H9 (cell line): Measurements from ENCODE around the gene TTC27. TPM values are rescaled to one million over a fixed set of nuclear protein-coding genes. Genes with fewer than 3 reads are reported as not detected.

Experiments used
- DNase-seq: peaks from one replicate; pipeline ENCODE4 v3.0.0-alpha.2; 2017
- H2AFZ ChIP-seq: one replicate; pipeline ENCODE4 v1.6.1; 2013; ENCODE audit warnings: mild to moderate bottlenecking, low read length, control low read depth, moderate library complexity
- H2AK5ac ChIP-seq: 2 replicates; pipeline ENCODE4 v1.6.1; 2013; ENCODE audit warnings: low read length, control low read depth, mixed read lengths; ENCODE audit not compliant: insufficient read length
- H2BK120ac ChIP-seq: one replicate; pipeline ENCODE4 v1.6.1; 2013; ENCODE audit warnings: low read depth, mild to moderate bottlenecking, low read length, control low read depth, inconsistent platforms; ENCODE audit not compliant: poor library complexity, severe bottlenecking
- H2BK12ac ChIP-seq: 2 replicates; pipeline ENCODE4 v1.6.1; 2013; ENCODE audit warnings: low read length, control low read depth, mixed read lengths, low read depth; ENCODE audit not compliant: insufficient read length
- H2BK15ac ChIP-seq: 2 replicates; pipeline ENCODE4 v1.6.1; 2013; ENCODE audit warnings: low read depth, low read length, control low read depth
- H2BK20ac ChIP-seq: one replicate; pipeline ENCODE4 v1.6.1; 2013; ENCODE audit warnings: low read depth, mild to moderate bottlenecking, low read length, control low read depth, inconsistent platforms; ENCODE audit not compliant: poor library complexity, severe bottlenecking
- H2BK5ac ChIP-seq: 2 replicates; pipeline ENCODE4 v1.6.1; 2013; ENCODE audit warnings: low read length, control low read depth, mixed read lengths; ENCODE audit not compliant: insufficient read length
- H3K14ac ChIP-seq: 2 replicates; pipeline ENCODE4 v1.6.1; 2013; ENCODE audit warnings: low read length, control low read depth; ENCODE audit not compliant: insufficient read depth
- H3K18ac ChIP-seq: 2 replicates; pipeline ENCODE4 v1.6.1; 2013; ENCODE audit warnings: low read depth, mild to moderate bottlenecking, mixed read lengths, low read length, control low read depth; ENCODE audit not compliant: insufficient read length
- H3K23ac ChIP-seq: 2 replicates; pipeline ENCODE4 v1.6.1; 2013; ENCODE audit warnings: low read length, control low read depth, mixed read lengths, low read depth; ENCODE audit not compliant: insufficient read length
- H3K23me2 ChIP-seq: 2 replicates; pipeline ENCODE4 v1.6.1; 2013; ENCODE audit warnings: low read depth, mild to moderate bottlenecking, mixed read lengths, low read length, control low read depth; ENCODE audit not compliant: insufficient read length, poor library complexity, severe bottlenecking
- H3K27ac ChIP-seq: 2 replicates; pipeline ENCODE4 v1.5.1; 2013; ENCODE audit warnings: low read length, control low read depth, mixed read lengths, low read depth; ENCODE audit not compliant: insufficient read length
- H3K27me3 ChIP-seq: 2 replicates; pipeline ENCODE4 v1.6.1; 2013; ENCODE audit warnings: low read length, control low read depth, inconsistent platforms; ENCODE audit not compliant: insufficient read depth
- H3K4ac ChIP-seq: 2 replicates; pipeline ENCODE4 v1.6.1; 2013; ENCODE audit warnings: low read depth, mild to moderate bottlenecking, control low read depth, inconsistent platforms, low read length, moderate library complexity
- H3K4me1 ChIP-seq: 2 replicates; pipeline ENCODE4 v1.6.1; 2013; ENCODE audit warnings: low read length, control low read depth, inconsistent platforms; ENCODE audit not compliant: insufficient read depth
- H3K4me2 ChIP-seq: 2 replicates; pipeline ENCODE4 v1.6.1; 2013; ENCODE audit warnings: low read length, control low read depth, mixed read lengths; ENCODE audit not compliant: insufficient read length, insufficient read depth
- H3K56ac ChIP-seq: 2 replicates; pipeline ENCODE4 v1.6.1; 2013; ENCODE audit warnings: low read depth, mild to moderate bottlenecking, mixed read lengths, low read length, control low read depth; ENCODE audit not compliant: insufficient read length
- H3K79me1 ChIP-seq: 2 replicates; pipeline ENCODE4 v1.6.1; 2013; ENCODE audit warnings: low read depth, mild to moderate bottlenecking, moderate library complexity, low read length, control low read depth, inconsistent platforms; ENCODE audit not compliant: insufficient read depth, poor library complexity, severe bottlenecking
- H3K79me2 ChIP-seq: 2 replicates; pipeline ENCODE4 v1.6.1; 2013; ENCODE audit warnings: low read length, control low read depth, inconsistent platforms; ENCODE audit not compliant: insufficient read depth
- H3K9ac ChIP-seq: 2 replicates; pipeline ENCODE4 v1.6.1; 2013; ENCODE audit warnings: low read length, control low read depth, mixed read lengths; ENCODE audit not compliant: insufficient read length; ENCODE audit errors: extremely low read depth
- H3K9me3 ChIP-seq: one replicate; pipeline ENCODE4 v1.6.1; 2013; ENCODE audit warnings: low read depth, low read length, inconsistent platforms; ENCODE audit not compliant: control insufficient read depth
- H3T11ph ChIP-seq: one replicate; pipeline ENCODE4 v1.6.1; 2013; ENCODE audit warnings: mild to moderate bottlenecking, low read length, control low read depth, inconsistent platforms
- H4K20me1 ChIP-seq: one replicate; pipeline ENCODE4 v1.6.1; 2013; ENCODE audit not compliant: control insufficient read depth, insufficient read length, insufficient read depth
- H4K5ac ChIP-seq: 2 replicates; pipeline ENCODE4 v1.6.1; 2013; ENCODE audit warnings: low read depth, mild to moderate bottlenecking, mixed read lengths, low read length, control low read depth; ENCODE audit not compliant: insufficient read length
- H4K8ac ChIP-seq: replicated peaks from 2 replicates; pipeline ENCODE4 v1.6.1; 2013; ENCODE audit warnings: low read length, control low read depth, mixed read lengths, low read depth; ENCODE audit not compliant: insufficient read length
- H4K91ac ChIP-seq: 2 replicates; pipeline ENCODE4 v1.6.1; 2013; ENCODE audit warnings: low read depth, mild to moderate bottlenecking, moderate library complexity, mixed read lengths, low read length, control low read depth; ENCODE audit not compliant: insufficient read length
- H3K27ac Mint-ChIP-seq, 3 experiments: 2 replicates in 2 of 3; 3 replicates in 1 of 3; pipeline ENCODE4 v1.8.0; 2020 to 2021; ENCODE audit warnings: mixed read lengths in 3 of 3, mild to moderate bottlenecking in 1 of 3, moderate library complexity in 1 of 3
- H3K27me3 Mint-ChIP-seq: 2 replicates; pipeline ENCODE4 v1.8.0; 2021; ENCODE audit warnings: low read depth, mild to moderate bottlenecking, moderate library complexity, mixed read lengths
- H3K36me3 Mint-ChIP-seq, 3 experiments: 2 replicates in 2 of 3; 3 replicates in 1 of 3; pipeline ENCODE4 v1.8.0; 2020 to 2021; ENCODE audit warnings: low read depth in 3 of 3, mixed read lengths in 3 of 3; ENCODE audit not compliant: insufficient read depth in 1 of 3
- H3K4me1 Mint-ChIP-seq, 2 experiments: 2 replicates each; pipeline ENCODE4 v1.8.0; 2020; ENCODE audit warnings: mixed read lengths in 2 of 2
- H3K4me3 Mint-ChIP-seq, 2 experiments: 2 replicates in 1 of 2; 3 replicates in 1 of 2; pipeline ENCODE4 v1.8.0; 2020 to 2021; ENCODE audit warnings: mild to moderate bottlenecking in 2 of 2, mixed read lengths in 2 of 2, moderate library complexity in 1 of 2
- H3K9me3 Mint-ChIP-seq, 2 experiments: 2 replicates in 1 of 2; 3 replicates in 1 of 2; pipeline ENCODE4 v1.8.0; 2020; ENCODE audit warnings: mild to moderate bottlenecking in 2 of 2, mixed read lengths in 2 of 2, moderate library complexity in 1 of 2
- CTCF ChIP-seq: fragments of 200-600 bp; sonication (generic); conservative IDR thresholded peaks from 3 replicates; pipeline ENCODE4 v1.8.0; 2021; ENCODE audit warnings: antibody characterized with exemption, mild to moderate bottlenecking
- WGBS: extraction: QIAGEN DNeasy Blood & Tissue Kit; methylation state at CpG from one replicate; pipeline ENCODE4 v1.1.7; 2013; ENCODE audit warnings: missing lambda C conversion rate, low lambda C conversion rate, mixed read lengths; ENCODE audit not compliant: insufficient read length; ENCODE audit errors: extremely low coverage; 5-methylcytosine and 5-hydroxymethylcytosine counted together
- total RNA-seq: library from RNA; stranded (reverse); gene quantifications from 2 replicates; pipeline ENCODE4 v1.2.1, GENCODE V29; 2021

TTC27 gene
- total RNA-seq, 1 experiment from 2014 or later: 26.0 TPM

DNA sequence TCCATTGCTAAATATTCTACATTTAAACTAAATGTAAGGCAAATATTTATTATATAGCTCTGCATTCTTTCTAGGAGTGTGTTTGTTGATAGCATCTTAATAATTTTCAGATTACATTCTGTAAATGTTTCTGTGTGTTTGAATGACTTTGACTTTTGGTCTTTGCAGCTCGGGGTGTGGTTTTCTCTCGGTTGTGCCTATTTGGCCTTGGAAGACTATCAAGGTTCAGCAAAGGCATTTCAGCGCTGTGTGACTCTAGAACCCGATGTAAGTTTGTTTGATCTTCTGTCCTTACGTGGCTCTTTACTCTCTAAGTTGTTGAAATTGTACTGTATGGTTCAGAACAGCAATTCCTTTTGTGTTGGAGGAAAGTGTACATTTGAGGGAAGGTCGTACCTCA is 149.9 kb downstream of the TTC27 start:
- Histone ChIP-seq H3K9ac (no peak overlapping the region), H2BK20ac (no peak overlapping the region), H3K79me1 (no peaks in the 10 kb centered on the region), H3K23me2 (no peaks in the 10 kb centered on the region), H4K91ac (no peak overlapping the region), H3K4me1 (no peaks in the 10 kb centered on the region), H3K18ac (no peak overlapping the region), H3K27ac (no peak overlapping the region), H3K9me3 (no peaks in the 10 kb centered on the region), H3K4ac (no peak overlapping the region), H2BK15ac (no peak overlapping the region), H2BK5ac (no peak overlapping the region), H2BK120ac (no peak overlapping the region), H2AFZ (no peak overlapping the region), H3K14ac (no peak overlapping the region), H4K5ac (no peak overlapping the region), H2BK12ac (no peak overlapping the region), H3K27me3 (no peaks in the 10 kb centered on the region), H2AK5ac (no peak overlapping the region), H4K20me1 (no peaks in the 10 kb centered on the region), H3K4me2 (no peak overlapping the region), H3K56ac (no peak overlapping the region), H3K79me2 (no peaks in the 10 kb centered on the region), H3T11ph (no peak overlapping the region), H4K8ac (no peak overlapping the region), H3K23ac (no peak overlapping the region)
- no peak overlapping the region for H3K27ac Mint-ChIP-seq
- H3K9me3 Mint-ChIP-seq: peaks cover 8% of the 10 kb centered on the region in 2 experiments
- no peaks in the 10 kb centered on the region for H3K27me3 Mint-ChIP-seq
- no peak overlapping the region for H3K4me3 Mint-ChIP-seq
- H3K4me1 Mint-ChIP-seq: peaks cover 7 to 10% of the 10 kb centered on the region in 2 experiments
- no CpG with 5 or more reads among the region's 6 CpGs for WGBS
- DNase-seq: no peak
- no peak for TF ChIP-seq CTCF
- H3K36me3 Mint-ChIP-seq: peaks cover 17 to 19% (median 18%) of the 10 kb centered on the region in 3 experiments
